NCI-H460 (cell line): Measurements from ENCODE around the gene CCDC73. TPM values are rescaled to one million over a fixed set of nuclear protein-coding genes. Genes with fewer than 3 reads are reported as not detected.
"Not testable (repeated sequence)": the region's sequence is repeated elsewhere in the genome, so short reads cannot be mapped to it uniquely, and the experiment has no call there.

ENCODE experiments used
- DNase-seq: peaks from one replicate; pipeline ENCODE4 v3.0.0-alpha.2; 2016; ENCODE audit warnings: low read depth; ENCODE audit errors: extremely low read depth
- polyA plus RNA-seq: library from polyadenylated mRNA; depleted of rRNA; stranded (reverse); fragments of >200 nt; gene quantifications from 2 replicates; pipeline ENCODE4 v1.2.3, GENCODE V29; 2014; cell fraction: nucleus; rRNA removed
- total RNA-seq: library from RNA; depleted of rRNA; stranded (reverse); fragments of >200 nt; shearing (Covaris generic); gene quantifications from 2 replicates; pipeline ENCODE4 v1.2.3, GENCODE V29; 2014; rRNA removed

Gene CCDC73
- total RNA-seq = 0.12 TPM in 1 of 2 replicates, not detected in the other
- not detected in 2 replicates for polyA plus RNA-seq

- DNase-seq = no peak
Measured at GRCh38 chr11:32794439-32794838, at the start of gene CCDC73. Gene CCDC73 (minus strand): TSS chr11:32794662. CDS start chr11:32760243, 34,419 bp downstream.

GRCh38 chr11:32843544-32843943 lies 49.1 kb upstream of the CCDC73 start:
- no peak for DNase-seq

GRCh38 chr11:32840587-32840986 lies 46.1 kb upstream of the CCDC73 start:
- DNase-seq = no peak

- no peak for DNase-seq
Measured at GRCh38 chr11:32839308-32839707, 44.8 kb upstream of the CCDC73 start.

GRCh38 chr11:32838505-32839274 lies 44.2 kb upstream of the CCDC73 start:
- no peak for DNase-seq

GRCh38 chr11:32836946-32837345 lies 42.5 kb upstream of the CCDC73 start:
- no peak for DNase-seq

- DNase-seq = no peak
Measured at GRCh38 chr11:32833921-32834320, 39.5 kb upstream of the CCDC73 start.

GRCh38 chr11:32831221-32831620 lies 36.8 kb upstream of the CCDC73 start:
- DNase-seq = no peak

GRCh38 chr11:32830796-32831195 lies 36.3 kb upstream of the CCDC73 start:
- no peak for DNase-seq

GRCh38 chr11:32830413-32830738 lies 35.9 kb upstream of the CCDC73 start:
- no peak for DNase-seq

GRCh38 chr11:32829680-32830412 lies 35.4 kb upstream of the CCDC73 start, which contains the start of gene PRRG4:
Gene PRRG4 (plus strand): TSS chr11:32829927. CDS start chr11:32830530, 603 bp downstream.
- no peak for DNase-seq

GRCh38 chr11:32829157-32829679 lies 34.8 kb upstream of the CCDC73 start:
- DNase-seq = no peak

- no peak for DNase-seq
Measured at GRCh38 chr11:32827276-32827675, 32.8 kb upstream of the CCDC73 start.

- no peak for DNase-seq
Measured at GRCh38 chr11:32826113-32826512, 31.7 kb upstream of the CCDC73 start.

- DNase-seq = not testable (repeated sequence)
Measured at GRCh38 chr11:32823617-32824016, 29.2 kb upstream of the CCDC73 start.

GRCh38 chr11:32821917-32822560 lies 27.6 kb upstream of the CCDC73 start:
- no peak for DNase-seq

- DNase-seq = no peak
Measured at GRCh38 chr11:32821517-32821916, 27.1 kb upstream of the CCDC73 start.

GRCh38 chr11:32820497-32820896 lies 26.0 kb upstream of the CCDC73 start:
- DNase-seq = no peak

GRCh38 chr11:32819187-32819586 lies 24.7 kb upstream of the CCDC73 start:
- no peak for DNase-seq

GRCh38 chr11:32817852-32818183 lies 23.4 kb upstream of the CCDC73 start:
- no peak for DNase-seq

- no peak for DNase-seq
Measured at GRCh38 chr11:32817181-32817851, 22.9 kb upstream of the CCDC73 start.
